Epithelial cell of proximal tubule (primary cell): ENCODE measurements around the gene ABHD18. TPM values are rescaled to one million over a fixed set of nuclear protein-coding genes. Genes with fewer than 3 reads are reported as not detected.
A peak's percentile ranks its signal among the peaks of the same experiment; 100 is the strongest.
"Not testable (repeated sequence)": the region's sequence is repeated elsewhere in the genome, so short reads cannot be mapped to it uniquely, and the experiment has no call there.

Experiments used
- DNase-seq: peaks from one replicate; pipeline ENCODE4 v3.0.0-alpha.2; 2011; ENCODE audit warnings: low read depth
- H3K4me3 ChIP-seq: 2 replicates; pipeline ENCODE4 v1.5.1; 2011; ENCODE audit warnings: low read depth, mild to moderate bottlenecking, low read length
- CTCF ChIP-seq: conservative IDR thresholded peaks from 2 replicates; pipeline ENCODE4 v1.5.1; 2012; ENCODE audit warnings: low read depth, mild to moderate bottlenecking, low read length
- total RNA-seq: library from RNA; depleted of rRNA; stranded (reverse); fragments of >200 nt; gene quantifications from 2 replicates; pipeline ENCODE4 v1.2.3, GENCODE V29; 2015

The ABHD18 gene
- total RNA-seq, 1 donor from 2014 or later: 3.6 TPM

DNA sequence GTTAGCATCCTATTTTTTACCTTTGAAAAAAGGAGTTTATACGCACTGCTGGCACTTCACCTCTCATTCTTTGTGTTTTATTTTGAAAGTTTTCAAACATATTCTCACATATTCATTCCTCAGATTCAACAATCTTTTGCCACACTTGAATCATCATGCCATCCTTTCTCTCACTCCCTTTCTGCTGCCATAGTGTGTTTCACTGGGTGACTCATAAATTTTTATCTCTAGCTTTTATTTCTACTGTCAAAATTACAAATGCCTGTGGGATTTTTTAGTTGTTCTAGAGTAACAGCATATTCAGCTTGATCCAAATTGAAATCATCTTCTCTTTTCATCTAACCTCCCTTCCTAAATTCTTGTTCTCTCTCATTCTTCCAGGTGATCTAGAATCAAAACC, 28.2 kb upstream of the ABHD18 start:
- no peak overlapping the region for H3K4me3 ChIP-seq
- no peak for TF ChIP-seq CTCF
- no peak for DNase-seq

GRCh38 chr4:127957105-127957504, 8.1 kb upstream of the ABHD18 start:
- TF ChIP-seq CTCF: no peak
- no peak for DNase-seq
- no peak overlapping the region for H3K4me3 ChIP-seq

DNA sequence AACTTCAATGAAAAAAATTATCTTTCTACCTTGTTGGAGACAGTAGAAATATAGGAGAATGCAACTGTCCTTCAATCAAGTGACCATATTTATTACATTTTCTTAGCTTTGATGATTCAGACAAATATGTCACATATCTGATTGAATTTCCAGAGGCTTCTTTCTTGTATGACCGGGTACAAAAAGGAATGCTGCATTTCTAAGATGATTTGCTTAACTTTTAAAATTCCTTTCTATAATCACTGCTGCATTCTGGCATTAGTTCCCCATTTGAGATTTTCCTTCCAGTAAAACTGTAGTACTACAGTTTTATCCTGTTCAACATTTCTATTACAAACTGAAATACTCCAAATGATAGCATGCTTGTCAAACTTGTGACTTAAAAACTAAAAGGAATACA, 5.4 kb upstream of the ABHD18 start:
- H3K4me3 ChIP-seq: no peak overlapping the region
- TF ChIP-seq CTCF: no peak
- no peak for DNase-seq

DNA sequence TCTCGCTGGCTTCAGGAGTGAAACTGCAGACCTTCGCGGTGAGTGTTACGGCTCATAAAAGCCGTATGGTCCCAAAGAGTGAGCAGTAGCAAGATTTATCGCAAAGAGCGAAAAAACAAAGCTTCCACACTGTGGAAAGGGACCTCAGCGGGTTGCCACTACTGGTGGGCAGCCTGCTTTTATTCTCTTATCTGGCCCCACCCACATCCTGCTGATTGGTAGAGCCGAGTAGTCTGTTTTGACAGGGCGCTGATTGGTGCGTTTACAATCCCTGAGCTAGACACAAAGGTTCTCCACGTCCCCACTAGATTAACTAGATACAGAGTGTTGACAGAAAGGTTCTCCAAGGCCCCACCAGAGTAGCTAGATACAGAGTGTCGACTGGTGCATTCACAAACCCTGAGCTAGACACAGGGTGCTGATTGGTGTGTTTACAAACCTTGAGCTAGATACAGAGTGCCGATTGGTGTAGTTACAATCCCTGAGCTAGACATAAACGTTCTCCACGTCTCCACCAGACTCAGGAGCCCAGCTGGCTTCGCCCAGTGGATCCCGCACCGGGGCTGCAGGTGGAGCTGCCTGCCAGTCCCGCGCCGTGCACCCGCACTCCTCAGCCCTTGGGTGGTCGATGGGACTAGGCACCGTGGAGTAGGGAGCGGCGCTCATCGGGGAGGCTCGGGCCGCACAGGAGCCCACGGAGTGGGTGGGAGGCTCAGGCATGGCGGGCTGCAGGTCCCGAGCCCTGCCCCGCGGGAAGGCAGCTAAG, 1.4 kb upstream of the ABHD18 start:
- H3K4me3 ChIP-seq: peak overlapping the region; percentile 95
- DNase-seq: not testable (repeated sequence)

DNA sequence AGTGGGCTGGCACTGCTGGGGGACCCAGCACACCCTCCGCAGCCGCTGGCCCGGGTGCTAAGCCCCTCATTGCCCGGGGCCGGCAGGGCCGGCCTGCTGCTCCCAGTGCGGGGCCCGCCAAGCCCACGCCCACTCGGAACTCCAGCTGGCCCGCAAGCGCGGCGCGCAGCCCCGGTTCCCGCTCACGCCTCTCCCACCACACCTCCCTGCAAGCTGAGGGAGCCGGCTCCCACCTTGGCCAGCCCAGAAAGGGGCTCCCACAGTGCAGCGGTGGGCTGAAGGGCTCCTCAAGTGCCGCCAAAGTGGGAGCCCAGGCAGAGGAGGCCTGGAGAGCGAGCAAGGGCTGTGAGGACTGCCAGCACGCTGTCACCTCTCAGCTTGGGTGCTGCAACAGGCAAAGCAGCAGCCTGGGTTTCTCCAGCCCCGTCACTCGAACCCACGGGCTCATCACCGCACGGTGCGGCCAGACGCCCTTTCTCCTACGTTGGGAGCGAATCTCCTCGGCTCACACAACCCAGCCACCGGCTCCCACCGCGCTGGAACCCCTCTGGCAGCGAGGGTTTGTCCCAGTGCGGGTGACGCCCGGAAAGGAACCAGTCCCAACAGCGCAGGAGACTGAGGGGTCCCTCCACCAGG, 662 bp upstream of the ABHD18 start:
- peak overlapping the region; percentile 95 for H3K4me3 ChIP-seq
- DNase-seq: not testable (repeated sequence)

GRCh38 chr4:127965803-127966175, 583 bp downstream of the ABHD18 start:
- peak overlapping the region; percentile 95 for H3K4me3 ChIP-seq
- no peak for TF ChIP-seq CTCF
- DNase-seq: peak; percentile 15

GRCh38 chr4:127967141-127967775, 2.1 kb downstream of the ABHD18 start:
- no peak for DNase-seq
- TF ChIP-seq CTCF: no peak
- no peak overlapping the region for H3K4me3 ChIP-seq

- no peak for DNase-seq
- TF ChIP-seq CTCF: no peak
- no peak overlapping the region for H3K4me3 ChIP-seq
Measured at GRCh38 chr4:127968586-127968985, 3.4 kb downstream of the ABHD18 start.

GRCh38 chr4:127970925-127971324, 5.7 kb downstream of the ABHD18 start:
- DNase-seq, H3K4me3 ChIP-seq: not testable (repeated sequence)
